ENCODE data around the gene PAOX.
"Not testable (repeated sequence)": the region's sequence is repeated elsewhere in the genome, so short reads cannot be mapped to it uniquely, and the experiment has no call there.

Gene PAOX

DNA sequence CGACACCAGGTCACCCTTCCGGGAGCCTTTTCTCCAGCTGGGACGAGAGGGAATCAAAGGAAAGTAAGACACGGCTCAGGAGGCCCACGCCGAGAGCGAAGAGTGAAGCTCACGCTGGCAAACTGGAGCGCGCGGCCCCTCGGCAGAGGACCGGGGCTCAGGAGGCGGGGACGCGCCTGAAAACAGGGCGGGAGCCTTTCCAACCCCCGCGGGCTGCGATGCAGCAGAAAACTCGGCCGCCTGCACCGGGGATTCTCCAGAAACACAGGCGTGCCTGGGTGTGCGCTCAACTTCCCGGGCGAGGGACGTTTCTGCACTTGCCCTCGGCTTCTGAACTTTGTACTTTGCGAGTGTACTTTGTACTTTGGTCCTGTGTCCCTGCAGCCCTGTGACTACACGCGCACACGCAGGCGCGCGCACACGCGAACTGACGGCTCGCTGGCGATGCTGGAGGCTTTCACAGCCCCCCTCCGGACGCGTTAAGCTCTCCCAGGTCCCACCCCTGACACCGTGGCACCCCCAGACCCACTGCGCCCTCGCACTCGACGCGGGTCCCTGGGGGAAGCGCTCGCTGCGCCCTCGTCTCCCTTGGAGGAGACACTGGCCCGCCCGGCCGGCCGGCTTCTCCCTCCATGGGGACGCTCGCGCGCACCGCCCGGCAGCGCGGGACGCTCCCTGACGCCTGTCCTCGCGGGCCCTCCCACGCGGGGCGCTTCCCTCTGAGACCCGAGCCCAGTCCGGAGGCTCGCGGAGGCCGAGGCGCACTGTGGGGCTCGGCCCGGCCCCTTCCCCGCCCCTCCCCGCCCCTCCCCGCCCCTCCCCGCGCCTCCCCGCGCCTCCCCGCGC is 588 bp upstream of the PAOX start:
- H3K4me3 ChIP-seq (ENCODE audit: control insufficient read depth, low read depth, low read length): peak overlapping the region; percentile 63
- no peak for TF ChIP-seq CTCF (conservative IDR thresholded peaks at IDR 0.05; ENCODE audit: control insufficient read depth, insufficient read depth, low read depth, low read length)
- DNase-seq (ENCODE audit: low read depth): peak; percentile 21

- DNase-seq (ENCODE audit: low read depth): no peak
- peak overlapping the region; percentile 33 for H3K4me3 ChIP-seq (ENCODE audit: control insufficient read depth, low read depth, low read length)
- TF ChIP-seq CTCF (conservative IDR thresholded peaks at IDR 0.05; ENCODE audit: control insufficient read depth, insufficient read depth, low read depth, low read length): no peak
Observed at GRCh38 chr10:133379801-133380666, 972 bp downstream of the PAOX start.

- no peak overlapping the region for H3K4me3 ChIP-seq (ENCODE audit: control insufficient read depth, low read depth, low read length)
- DNase-seq (ENCODE audit: low read depth): no peak
- no peak for TF ChIP-seq CTCF (conservative IDR thresholded peaks at IDR 0.05; ENCODE audit: control insufficient read depth, insufficient read depth, low read depth, low read length)
Observed at GRCh38 chr10:133381036-133381435, 2.0 kb downstream of the PAOX start.

DNA sequence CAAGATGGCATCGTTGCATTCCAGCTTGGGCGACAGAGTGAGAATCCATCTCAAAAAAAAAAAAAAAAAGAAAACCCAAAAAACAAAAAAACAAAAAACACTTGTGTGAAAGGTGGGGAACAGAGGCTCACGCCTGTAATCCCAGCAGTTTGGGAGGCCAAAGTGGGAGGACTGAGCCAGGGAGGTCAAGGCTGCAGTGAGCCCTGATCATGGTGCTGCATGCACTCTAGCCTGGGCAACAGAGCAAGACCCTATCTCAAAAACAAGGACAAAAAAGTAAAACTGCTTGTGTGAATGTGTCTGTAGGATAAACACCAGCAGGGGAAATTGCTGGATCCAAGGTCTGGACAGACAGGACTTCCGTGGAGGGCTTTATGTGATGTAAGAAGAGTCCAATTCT is 4.5 kb downstream of the PAOX start:
- DNase-seq (ENCODE audit: low read depth): no peak
- TF ChIP-seq CTCF (conservative IDR thresholded peaks at IDR 0.05; ENCODE audit: control insufficient read depth, insufficient read depth, low read depth, low read length): no peak

GRCh38 chr10:133384071-133384470 is 5.0 kb downstream of the PAOX start:
- TF ChIP-seq CTCF (conservative IDR thresholded peaks at IDR 0.05; ENCODE audit: control insufficient read depth, insufficient read depth, low read depth, low read length): no peak
- no peak overlapping the region for H3K4me3 ChIP-seq (ENCODE audit: control insufficient read depth, low read depth, low read length)
- no peak for DNase-seq (ENCODE audit: low read depth)

More for the DNA sequence above, 4.5 kb downstream of the PAOX start:
- no peak overlapping the region for H3K4me3 ChIP-seq (ENCODE audit: control insufficient read depth, low read depth, low read length)

DNA sequence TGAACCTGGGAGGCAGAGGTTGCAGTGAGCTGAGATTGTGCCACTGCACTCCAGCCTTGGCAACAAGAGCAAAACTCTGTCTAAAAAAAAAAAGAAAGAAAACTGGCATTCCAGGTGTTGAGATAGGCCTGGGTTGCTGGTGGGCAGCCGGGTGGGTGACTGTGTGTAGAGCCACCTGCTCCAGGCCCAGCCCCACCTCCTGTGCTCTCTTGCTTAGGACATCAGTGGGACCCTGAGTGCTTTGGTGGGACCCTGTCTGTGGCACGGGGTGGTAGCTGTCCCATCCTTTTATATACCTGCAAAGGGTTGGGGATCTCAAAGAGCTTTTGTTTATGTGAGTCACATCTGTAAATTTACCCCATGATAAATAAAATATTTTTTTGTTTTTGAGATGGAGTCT is 6.2 kb downstream of the PAOX start:
- TF ChIP-seq CTCF (conservative IDR thresholded peaks at IDR 0.05; ENCODE audit: control insufficient read depth, insufficient read depth, low read depth, low read length): no peak
- DNase-seq (ENCODE audit: low read depth): no peak
- no peak overlapping the region for H3K4me3 ChIP-seq (ENCODE audit: control insufficient read depth, low read depth, low read length)

- not testable (repeated sequence) for H3K4me3 ChIP-seq (ENCODE audit: control insufficient read depth, low read depth, low read length); DNase-seq (ENCODE audit: low read depth)
Observed at GRCh38 chr10:133386951-133387350, 7.9 kb downstream of the PAOX start.

Data from fibroblast of mammary gland (primary cell).